Pons (tissue), 1 donor: ENCODE data around the gene NOS1AP.
"Not testable (repeated sequence)": the region's sequence is repeated elsewhere in the genome, so short reads cannot be mapped to it uniquely, and the experiment has no call there.

Source experiments
- DNase-seq: peaks from one replicate; pipeline ENCODE4 v3.0.0-alpha.2; 2016; ENCODE audit warnings: low spot score

The NOS1AP gene

GRCh38 chr1:162195567-162195966, 126.1 kb downstream of the NOS1AP start:
- DNase-seq: no peak

- no peak for DNase-seq
These were observed 126.9 kb downstream of the NOS1AP start for GRCh38 chr1:162196387-162196786.

- no peak for DNase-seq
These were observed 127.6 kb downstream of the NOS1AP start for GRCh38 chr1:162197041-162197531.

- no peak for DNase-seq
These were observed 128.3 kb downstream of the NOS1AP start for GRCh38 chr1:162197615-162198421.

GRCh38 chr1:162200096-162200847, 130.8 kb downstream of the NOS1AP start:
- no peak for DNase-seq

- DNase-seq: not testable (repeated sequence)
These were observed 131.6 kb downstream of the NOS1AP start for GRCh38 chr1:162201062-162201461.

- no peak for DNase-seq
These were observed 134.8 kb downstream of the NOS1AP start for GRCh38 chr1:162204129-162204822.

GRCh38 chr1:162204823-162205155, 135.3 kb downstream of the NOS1AP start:
- no peak for DNase-seq

- DNase-seq: no peak
These were observed 136.8 kb downstream of the NOS1AP start for GRCh38 chr1:162206300-162206699.

GRCh38 chr1:162206749-162207635, 137.5 kb downstream of the NOS1AP start:
- DNase-seq: no peak

- no peak for DNase-seq
These were observed 138.4 kb downstream of the NOS1AP start for GRCh38 chr1:162207862-162208261.

GRCh38 chr1:162210196-162210595, 140.7 kb downstream of the NOS1AP start:
- no peak for DNase-seq

GRCh38 chr1:162212713-162213112, 143.2 kb downstream of the NOS1AP start:
- no peak for DNase-seq

GRCh38 chr1:162213281-162213912, 143.9 kb downstream of the NOS1AP start:
- DNase-seq: peak; percentile 91

GRCh38 chr1:162214202-162214601, 144.7 kb downstream of the NOS1AP start:
- no peak for DNase-seq

- no peak for DNase-seq
These were observed 146.4 kb downstream of the NOS1AP start for GRCh38 chr1:162215902-162216301.

- DNase-seq: no peak
These were observed 147.1 kb downstream of the NOS1AP start for GRCh38 chr1:162216604-162217003.

- DNase-seq: no peak
These were observed 148.2 kb downstream of the NOS1AP start for GRCh38 chr1:162217706-162218105.

GRCh38 chr1:162218546-162218945, 149.1 kb downstream of the NOS1AP start:
- DNase-seq: no peak

- no peak for DNase-seq
These were observed 149.5 kb downstream of the NOS1AP start for GRCh38 chr1:162218975-162219374.

- DNase-seq: no peak
These were observed 150.0 kb downstream of the NOS1AP start for GRCh38 chr1:162219461-162219860.
